H9 (cell line): ENCODE results near the gene ITIH2. TPM values are rescaled to one million over a fixed set of nuclear protein-coding genes. Genes with fewer than 3 reads are reported as not detected.

ENCODE experiments used
- DNase-seq: peaks from one replicate; pipeline ENCODE4 v3.0.0-alpha.2; 2017
- H2AFZ ChIP-seq: one replicate; pipeline ENCODE4 v1.6.1; 2013; ENCODE audit warnings: mild to moderate bottlenecking, low read length, control low read depth, moderate library complexity
- H2AK5ac ChIP-seq: 2 replicates; pipeline ENCODE4 v1.6.1; 2013; ENCODE audit warnings: low read length, control low read depth, mixed read lengths; ENCODE audit not compliant: insufficient read length
- H2BK120ac ChIP-seq: one replicate; pipeline ENCODE4 v1.6.1; 2013; ENCODE audit warnings: low read depth, mild to moderate bottlenecking, low read length, control low read depth, inconsistent platforms; ENCODE audit not compliant: poor library complexity, severe bottlenecking
- H2BK12ac ChIP-seq: 2 replicates; pipeline ENCODE4 v1.6.1; 2013; ENCODE audit warnings: low read length, control low read depth, mixed read lengths, low read depth; ENCODE audit not compliant: insufficient read length
- H2BK15ac ChIP-seq: 2 replicates; pipeline ENCODE4 v1.6.1; 2013; ENCODE audit warnings: low read depth, low read length, control low read depth
- H2BK20ac ChIP-seq: one replicate; pipeline ENCODE4 v1.6.1; 2013; ENCODE audit warnings: low read depth, mild to moderate bottlenecking, low read length, control low read depth, inconsistent platforms; ENCODE audit not compliant: poor library complexity, severe bottlenecking
- H2BK5ac ChIP-seq: 2 replicates; pipeline ENCODE4 v1.6.1; 2013; ENCODE audit warnings: low read length, control low read depth, mixed read lengths; ENCODE audit not compliant: insufficient read length
- H3K14ac ChIP-seq: 2 replicates; pipeline ENCODE4 v1.6.1; 2013; ENCODE audit warnings: low read length, control low read depth; ENCODE audit not compliant: insufficient read depth
- H3K18ac ChIP-seq: 2 replicates; pipeline ENCODE4 v1.6.1; 2013; ENCODE audit warnings: low read depth, mild to moderate bottlenecking, mixed read lengths, low read length, control low read depth; ENCODE audit not compliant: insufficient read length
- H3K23ac ChIP-seq: 2 replicates; pipeline ENCODE4 v1.6.1; 2013; ENCODE audit warnings: low read length, control low read depth, mixed read lengths, low read depth; ENCODE audit not compliant: insufficient read length
- H3K23me2 ChIP-seq: 2 replicates; pipeline ENCODE4 v1.6.1; 2013; ENCODE audit warnings: low read depth, mild to moderate bottlenecking, mixed read lengths, low read length, control low read depth; ENCODE audit not compliant: insufficient read length, poor library complexity, severe bottlenecking
- H3K27ac ChIP-seq: 2 replicates; pipeline ENCODE4 v1.5.1; 2013; ENCODE audit warnings: low read length, control low read depth, mixed read lengths, low read depth; ENCODE audit not compliant: insufficient read length
- H3K27me3 ChIP-seq: 2 replicates; pipeline ENCODE4 v1.6.1; 2013; ENCODE audit warnings: low read length, control low read depth, inconsistent platforms; ENCODE audit not compliant: insufficient read depth
- H3K4ac ChIP-seq: 2 replicates; pipeline ENCODE4 v1.6.1; 2013; ENCODE audit warnings: low read depth, mild to moderate bottlenecking, control low read depth, inconsistent platforms, low read length, moderate library complexity
- H3K4me1 ChIP-seq: 2 replicates; pipeline ENCODE4 v1.6.1; 2013; ENCODE audit warnings: low read length, control low read depth, inconsistent platforms; ENCODE audit not compliant: insufficient read depth
- H3K4me2 ChIP-seq: 2 replicates; pipeline ENCODE4 v1.6.1; 2013; ENCODE audit warnings: low read length, control low read depth, mixed read lengths; ENCODE audit not compliant: insufficient read length, insufficient read depth
- H3K56ac ChIP-seq: 2 replicates; pipeline ENCODE4 v1.6.1; 2013; ENCODE audit warnings: low read depth, mild to moderate bottlenecking, mixed read lengths, low read length, control low read depth; ENCODE audit not compliant: insufficient read length
- H3K79me1 ChIP-seq: 2 replicates; pipeline ENCODE4 v1.6.1; 2013; ENCODE audit warnings: low read depth, mild to moderate bottlenecking, moderate library complexity, low read length, control low read depth, inconsistent platforms; ENCODE audit not compliant: insufficient read depth, poor library complexity, severe bottlenecking
- H3K79me2 ChIP-seq: 2 replicates; pipeline ENCODE4 v1.6.1; 2013; ENCODE audit warnings: low read length, control low read depth, inconsistent platforms; ENCODE audit not compliant: insufficient read depth
- H3K9ac ChIP-seq: 2 replicates; pipeline ENCODE4 v1.6.1; 2013; ENCODE audit warnings: low read length, control low read depth, mixed read lengths; ENCODE audit not compliant: insufficient read length; ENCODE audit errors: extremely low read depth
- H3K9me3 ChIP-seq: one replicate; pipeline ENCODE4 v1.6.1; 2013; ENCODE audit warnings: low read depth, low read length, inconsistent platforms; ENCODE audit not compliant: control insufficient read depth
- H3T11ph ChIP-seq: one replicate; pipeline ENCODE4 v1.6.1; 2013; ENCODE audit warnings: mild to moderate bottlenecking, low read length, control low read depth, inconsistent platforms
- H4K20me1 ChIP-seq: one replicate; pipeline ENCODE4 v1.6.1; 2013; ENCODE audit not compliant: control insufficient read depth, insufficient read length, insufficient read depth
- H4K5ac ChIP-seq: 2 replicates; pipeline ENCODE4 v1.6.1; 2013; ENCODE audit warnings: low read depth, mild to moderate bottlenecking, mixed read lengths, low read length, control low read depth; ENCODE audit not compliant: insufficient read length
- H4K8ac ChIP-seq: replicated peaks from 2 replicates; pipeline ENCODE4 v1.6.1; 2013; ENCODE audit warnings: low read length, control low read depth, mixed read lengths, low read depth; ENCODE audit not compliant: insufficient read length
- H4K91ac ChIP-seq: 2 replicates; pipeline ENCODE4 v1.6.1; 2013; ENCODE audit warnings: low read depth, mild to moderate bottlenecking, moderate library complexity, mixed read lengths, low read length, control low read depth; ENCODE audit not compliant: insufficient read length
- H3K27ac Mint-ChIP-seq, 3 experiments: 2 replicates in 2 of 3; 3 replicates in 1 of 3; pipeline ENCODE4 v1.8.0; 2020 to 2021; ENCODE audit warnings: mixed read lengths in 3 of 3, mild to moderate bottlenecking in 1 of 3, moderate library complexity in 1 of 3
- H3K27me3 Mint-ChIP-seq: 2 replicates; pipeline ENCODE4 v1.8.0; 2021; ENCODE audit warnings: low read depth, mild to moderate bottlenecking, moderate library complexity, mixed read lengths
- H3K36me3 Mint-ChIP-seq, 3 experiments: 2 replicates in 2 of 3; 3 replicates in 1 of 3; pipeline ENCODE4 v1.8.0; 2020 to 2021; ENCODE audit warnings: low read depth in 3 of 3, mixed read lengths in 3 of 3; ENCODE audit not compliant: insufficient read depth in 1 of 3
- H3K4me1 Mint-ChIP-seq, 2 experiments: 2 replicates each; pipeline ENCODE4 v1.8.0; 2020; ENCODE audit warnings: mixed read lengths in 2 of 2
- H3K4me3 Mint-ChIP-seq, 2 experiments: 2 replicates in 1 of 2; 3 replicates in 1 of 2; pipeline ENCODE4 v1.8.0; 2020 to 2021; ENCODE audit warnings: mild to moderate bottlenecking in 2 of 2, mixed read lengths in 2 of 2, moderate library complexity in 1 of 2
- H3K9me3 Mint-ChIP-seq, 2 experiments: 2 replicates in 1 of 2; 3 replicates in 1 of 2; pipeline ENCODE4 v1.8.0; 2020; ENCODE audit warnings: mild to moderate bottlenecking in 2 of 2, mixed read lengths in 2 of 2, moderate library complexity in 1 of 2
- WGBS: extraction: QIAGEN DNeasy Blood & Tissue Kit; methylation state at CpG from one replicate; pipeline ENCODE4 v1.1.7; 2013; ENCODE audit warnings: missing lambda C conversion rate, low lambda C conversion rate, mixed read lengths; ENCODE audit not compliant: insufficient read length; ENCODE audit errors: extremely low coverage; 5-methylcytosine and 5-hydroxymethylcytosine counted together
- total RNA-seq: library from RNA; stranded (reverse); gene quantifications from 2 replicates; pipeline ENCODE4 v1.2.1, GENCODE V29; 2021
- TF ChIP-seq, protein P1 (sequence below): fragments of 200-600 bp; sonication (generic); conservative IDR thresholded peaks from 3 replicates; pipeline ENCODE4 v1.8.0; 2021; ENCODE audit warnings: antibody characterized with exemption, mild to moderate bottlenecking

Gene ITIH2
- total RNA-seq, 1 experiment from 2014 or later = not detected

DNA sequence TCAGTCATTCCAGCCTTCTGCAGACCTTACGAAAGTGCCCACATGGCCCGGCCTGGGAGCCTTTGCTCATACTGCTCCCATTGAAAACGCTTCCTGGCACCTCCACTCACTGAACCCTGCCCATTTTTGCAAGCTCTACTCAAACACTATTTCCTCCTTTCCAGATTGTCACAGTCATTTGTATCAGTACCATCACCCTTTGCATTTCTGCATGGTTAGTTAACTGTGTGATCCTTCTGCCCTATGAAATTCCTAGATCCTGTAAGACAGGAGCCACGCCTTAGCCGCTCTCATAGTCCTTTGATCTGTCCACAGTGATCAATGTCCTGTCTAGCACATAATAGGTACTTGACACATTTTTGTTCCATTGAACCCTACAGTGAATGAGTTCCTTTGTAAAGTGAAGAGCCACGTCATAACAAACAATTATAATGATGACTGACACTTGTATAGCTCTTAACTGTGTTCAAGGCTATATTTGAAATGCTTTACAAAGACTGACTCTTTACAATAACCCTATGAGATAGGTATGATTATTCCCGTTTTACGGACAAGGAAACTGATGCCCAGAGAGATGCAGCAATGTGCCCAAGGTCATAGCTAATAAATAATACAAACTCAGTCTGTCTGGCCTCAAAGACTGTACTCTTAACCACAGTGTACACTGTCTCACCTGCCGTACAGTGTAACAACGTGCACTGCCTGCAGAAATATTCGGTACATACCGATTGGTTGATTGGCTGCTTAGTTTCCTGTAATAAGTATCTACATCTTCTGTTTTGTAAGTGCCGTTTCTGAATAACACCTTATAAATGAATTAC is 16.6 kb upstream of the ITIH2 start:
- TF ChIP-seq, protein P1, sequence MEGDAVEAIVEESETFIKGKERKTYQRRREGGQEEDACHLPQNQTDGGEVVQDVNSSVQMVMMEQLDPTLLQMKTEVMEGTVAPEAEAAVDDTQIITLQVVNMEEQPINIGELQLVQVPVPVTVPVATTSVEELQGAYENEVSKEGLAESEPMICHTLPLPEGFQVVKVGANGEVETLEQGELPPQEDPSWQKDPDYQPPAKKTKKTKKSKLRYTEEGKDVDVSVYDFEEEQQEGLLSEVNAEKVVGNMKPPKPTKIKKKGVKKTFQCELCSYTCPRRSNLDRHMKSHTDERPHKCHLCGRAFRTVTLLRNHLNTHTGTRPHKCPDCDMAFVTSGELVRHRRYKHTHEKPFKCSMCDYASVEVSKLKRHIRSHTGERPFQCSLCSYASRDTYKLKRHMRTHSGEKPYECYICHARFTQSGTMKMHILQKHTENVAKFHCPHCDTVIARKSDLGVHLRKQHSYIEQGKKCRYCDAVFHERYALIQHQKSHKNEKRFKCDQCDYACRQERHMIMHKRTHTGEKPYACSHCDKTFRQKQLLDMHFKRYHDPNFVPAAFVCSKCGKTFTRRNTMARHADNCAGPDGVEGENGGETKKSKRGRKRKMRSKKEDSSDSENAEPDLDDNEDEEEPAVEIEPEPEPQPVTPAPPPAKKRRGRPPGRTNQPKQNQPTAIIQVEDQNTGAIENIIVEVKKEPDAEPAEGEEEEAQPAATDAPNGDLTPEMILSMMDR = no peak

More for the DNA sequence above, 16.6 kb upstream of the ITIH2 start:
- Histone ChIP-seq H3K27me3 (no peaks in the 10 kb centered on the region), H4K91ac (no peak overlapping the region), H3K14ac (no peak overlapping the region), H2BK20ac (no peak overlapping the region), H4K20me1 (no peaks in the 10 kb centered on the region), H3K18ac (no peak overlapping the region), H2AK5ac (no peak overlapping the region), H2BK5ac (no peak overlapping the region), H3K79me1 (no peaks in the 10 kb centered on the region), H3K9ac (no peak overlapping the region), H3K9me3 (no peaks in the 10 kb centered on the region), H3K4me2 (no peak overlapping the region), H3K79me2 (no peaks in the 10 kb centered on the region), H2BK15ac (no peak overlapping the region), H3K27ac (no peak overlapping the region), H3K56ac (no peak overlapping the region), H3K23ac (no peak overlapping the region), H3K4ac (no peak overlapping the region), H3T11ph (no peak overlapping the region), H4K5ac (no peak overlapping the region), H3K23me2 (no peaks in the 10 kb centered on the region), H3K4me1 (no peaks in the 10 kb centered on the region), H2AFZ (no peak overlapping the region), H4K8ac (no peak overlapping the region), H2BK12ac (no peak overlapping the region), H2BK120ac (no peak overlapping the region)
- peaks cover 3 to 23% (median 9%) of the 10 kb centered on the region in 3 experiments for H3K36me3 Mint-ChIP-seq
- H3K4me3 Mint-ChIP-seq = no peak overlapping the region
- H3K27ac Mint-ChIP-seq = no peak overlapping the region
- no CpG with 5 or more reads among the region's 13 CpGs for WGBS
- H3K9me3 Mint-ChIP-seq = peaks cover 25 to 31% of the 10 kb centered on the region in 2 experiments
- H3K4me1 Mint-ChIP-seq = peaks cover 0 to 3% of the 10 kb centered on the region in 2 experiments; a peak in 1 of 4 replicates
- peaks cover 15% of the 10 kb centered on the region for H3K27me3 Mint-ChIP-seq
- DNase-seq = no peak
